Neuronal stem cell (in vitro differentiated cells): ENCODE results near the gene LCN1.
A peak's percentile ranks its signal among the peaks of the same experiment; 100 is the strongest.

ENCODE experiments used
- DNase-seq: peaks from one replicate; pipeline ENCODE4 v3.0.0-alpha.2; 2013; ENCODE audit warnings: low spot score
- H2AFZ ChIP-seq: one replicate; pipeline ENCODE4 v1.6.1; 2013; ENCODE audit warnings: mild to moderate bottlenecking, low read length, inconsistent platforms
- H2AK5ac ChIP-seq: 2 replicates; pipeline ENCODE4 v1.6.1; 2013; ENCODE audit warnings: low read depth, mild to moderate bottlenecking, inconsistent platforms, low read length, moderate library complexity, mixed read lengths
- H2BK120ac ChIP-seq: 2 replicates; pipeline ENCODE4 v1.6.1; 2013; ENCODE audit warnings: low read depth, mild to moderate bottlenecking, inconsistent platforms, low read length, moderate library complexity, mixed read lengths
- H2BK12ac ChIP-seq: one replicate; pipeline ENCODE4 v1.6.1; 2013; ENCODE audit warnings: low read length, inconsistent platforms
- H2BK15ac ChIP-seq: 2 replicates; pipeline ENCODE4 v1.6.1; 2013; ENCODE audit warnings: mild to moderate bottlenecking, low read length, inconsistent platforms, mixed read lengths
- H2BK5ac ChIP-seq: one replicate; pipeline ENCODE4 v1.6.1; 2013; ENCODE audit warnings: inconsistent platforms, mild to moderate bottlenecking, low read length, moderate library complexity
- H3K14ac ChIP-seq: one replicate; pipeline ENCODE4 v1.6.1; 2013; ENCODE audit warnings: low read length, inconsistent platforms
- H3K18ac ChIP-seq: 2 replicates; pipeline ENCODE4 v1.6.1; 2013; ENCODE audit warnings: low read length, inconsistent platforms
- H3K23ac ChIP-seq: 2 replicates; pipeline ENCODE4 v1.6.1; 2013; ENCODE audit warnings: low read depth, mild to moderate bottlenecking, mixed read lengths, low read length, inconsistent platforms; ENCODE audit not compliant: poor library complexity
- H3K27ac ChIP-seq: replicated peaks from 3 replicates; pipeline ENCODE4 v1.5.1; 2013; ENCODE audit warnings: low read length, inconsistent platforms
- H3K27me3 ChIP-seq, 3 experiments: 2 replicates each; pipeline ENCODE4 v1.6.1; 2013; ENCODE audit warnings: low read length in 3 of 3, mild to moderate bottlenecking in 2 of 3, inconsistent platforms in 1 of 3, low read depth in 1 of 3, mixed read lengths in 1 of 3, moderate library complexity in 1 of 3; ENCODE audit not compliant: control insufficient read depth in 3 of 3, insufficient read depth in 3 of 3
- H3K36me3 ChIP-seq, 2 donors: replicated peaks in 1 of 2; 2 replicates each; pipeline ENCODE4 v1.6.1; 2013; ENCODE audit warnings: low read length in 2 of 2; ENCODE audit not compliant: control insufficient read depth in 2 of 2, insufficient read depth in 2 of 2
- H3K4ac ChIP-seq: 2 replicates; pipeline ENCODE4 v1.6.1; 2013; ENCODE audit warnings: inconsistent platforms, mild to moderate bottlenecking, low read length, moderate library complexity
- H3K4me1 ChIP-seq, 2 donors: 1 replicate in 1 of 2; 2 replicates in 1 of 2; pipeline ENCODE4 v1.6.1; 2013; ENCODE audit warnings: low read length in 2 of 2, low read depth in 1 of 2; ENCODE audit not compliant: control insufficient read depth in 2 of 2, insufficient read depth in 1 of 2
- H3K4me2 ChIP-seq: one replicate; pipeline ENCODE4 v1.6.1; 2013; ENCODE audit warnings: mild to moderate bottlenecking, low read length, inconsistent platforms; ENCODE audit not compliant: insufficient read depth, poor library complexity, severe bottlenecking
- H3K4me3 ChIP-seq, 2 donors: 2 replicates each; pipeline ENCODE4 v1.5.1; 2013; ENCODE audit warnings: low read length in 2 of 2, mild to moderate bottlenecking in 2 of 2, inconsistent platforms in 1 of 2, moderate library complexity in 1 of 2
- H3K79me1 ChIP-seq: one replicate; pipeline ENCODE4 v1.6.1; 2013; ENCODE audit warnings: low read depth, mild to moderate bottlenecking, inconsistent platforms, low read length, moderate library complexity
- H3K9ac ChIP-seq: one replicate; pipeline ENCODE4 v1.6.1; 2013; ENCODE audit warnings: mild to moderate bottlenecking, low read depth, low read length, inconsistent platforms; ENCODE audit not compliant: poor library complexity
- H3K9me3 ChIP-seq, 2 donors: replicated peaks in 1 of 2; 2 replicates each; pipeline versions ENCODE3 to v1.6.1; 2013; ENCODE audit warnings: low read length in 2 of 2, mild to moderate bottlenecking in 2 of 2, inconsistent platforms in 1 of 2, low read depth in 1 of 2, mixed read lengths in 1 of 2, moderate library complexity in 1 of 2; ENCODE audit not compliant: control insufficient read depth in 2 of 2, insufficient read depth in 1 of 2
- H4K8ac ChIP-seq: one replicate; pipeline ENCODE4 v1.6.1; 2013; ENCODE audit warnings: low read depth, mild to moderate bottlenecking, inconsistent platforms, low read length, moderate library complexity
- H4K91ac ChIP-seq: one replicate; pipeline ENCODE4 v1.6.1; 2013; ENCODE audit warnings: low read length, low read depth, mild to moderate bottlenecking, inconsistent platforms; ENCODE audit not compliant: poor library complexity
- WGBS, 2 donors: extraction: QIAGEN DNeasy Blood & Tissue Kit; methylation state at CpG; one replicate each; pipeline ENCODE4 v1.1.7; 2013; ENCODE audit warnings: missing lambda C conversion rate in 2 of 2, mixed read lengths in 1 of 2; ENCODE audit not compliant: insufficient read length in 2 of 2, insufficient replicate concordance in 1 of 2; ENCODE audit errors: extremely low coverage in 2 of 2; 5-methylcytosine and 5-hydroxymethylcytosine counted together

Gene LCN1

GRCh38 chr9:135563858-135564257, 42.6 kb downstream of the LCN1 start:
- Histone ChIP-seq H3K4me2 (no peak overlapping the region), H2AFZ (no peak overlapping the region), H3K18ac (peak overlapping the region; percentile 59), H4K91ac (no peak overlapping the region), H2BK15ac (peak overlapping the region; percentile 33), H3K4me3 (no peak overlapping the region), H4K8ac (no peak overlapping the region), H2BK120ac (no peak overlapping the region), H3K9ac (no peak overlapping the region), H3K23ac (peak overlapping the region; percentile 44), H3K27me3 (peaks cover 0 to 9% (median 0%) of the 10 kb centered on the region in 3 experiments), H3K79me1 (peaks cover 3% of the 10 kb centered on the region), H3K27ac (no peak overlapping the region), H3K9me3 (no peaks in the 10 kb centered on the region), H3K36me3 (no peaks in the 10 kb centered on the region), H2AK5ac (peak overlapping the region; percentile 68), H3K14ac (no peak overlapping the region), H2BK12ac (no peak overlapping the region), H3K4me1 (peaks cover 0 to 4% of the 10 kb centered on the region in 2 donors), H3K4ac (no peak overlapping the region), H2BK5ac (no peak overlapping the region)
- no CpG with 5 or more reads among the region's 12 CpGs for WGBS, 2 donors
- DNase-seq: no peak

GRCh38 chr9:135565141-135565628, 43.9 kb downstream of the LCN1 start:
- no peak overlapping the region for H3K27ac ChIP-seq
- H3K4ac ChIP-seq: no peak overlapping the region
- peak overlapping the region; percentile 75 for H3K18ac ChIP-seq
- peak overlapping the region; percentile 43 for H4K8ac ChIP-seq
- peaks cover 3% of the 10 kb centered on the region for H3K79me1 ChIP-seq
- H4K91ac ChIP-seq: no peak overlapping the region
- H3K23ac ChIP-seq: no peak overlapping the region
- DNase-seq: no peak
- H2AFZ ChIP-seq: no peak overlapping the region
- peak overlapping the region; percentile 75 for H2BK5ac ChIP-seq
- H2BK12ac ChIP-seq: no peak overlapping the region
- peaks cover 0 to 4% of the 10 kb centered on the region in 2 donors for H3K4me1 ChIP-seq
- peaks cover 0 to 9% (median 0%) of the 10 kb centered on the region in 3 experiments for H3K27me3 ChIP-seq
- no CpG with 5 or more reads among the region's 9 CpGs for WGBS, 2 donors
- H3K4me2 ChIP-seq: no peak overlapping the region
- H3K36me3 ChIP-seq: no peaks in the 10 kb centered on the region
- H3K9ac ChIP-seq: no peak overlapping the region
- peak overlapping the region; percentile 79 for H2AK5ac ChIP-seq
- no peaks in the 10 kb centered on the region for H3K9me3 ChIP-seq
- peak overlapping the region; percentile 82 for H3K14ac ChIP-seq
- peak overlapping the region; percentile 17 for H2BK120ac ChIP-seq
- no peak overlapping the region for H2BK15ac ChIP-seq
- no peak overlapping the region for H3K4me3 ChIP-seq

- Histone ChIP-seq H3K4me1 (peaks cover 0 to 4% of the 10 kb centered on the region in 2 donors), H3K23ac (no peak overlapping the region), H4K91ac (no peak overlapping the region), H4K8ac (peak overlapping the region; percentile 43), H3K9me3 (no peaks in the 10 kb centered on the region), H3K4me3 (no peak overlapping the region), H3K18ac (peak overlapping the region; percentile 75), H3K27me3 (peaks cover 0 to 9% (median 0%) of the 10 kb centered on the region in 3 experiments), H3K27ac (no peak overlapping the region), H3K9ac (peak overlapping the region; percentile 18), H2AFZ (no peak overlapping the region), H2AK5ac (peak overlapping the region; percentile 79), H3K4ac (no peak overlapping the region), H3K4me2 (no peak overlapping the region), H3K79me1 (peaks cover 3% of the 10 kb centered on the region), H3K14ac (peak overlapping the region; percentile 82), H3K36me3 (no peaks in the 10 kb centered on the region), H2BK5ac (peak overlapping the region; percentile 75), H2BK15ac (no peak overlapping the region), H2BK120ac (peak overlapping the region; percentile 17), H2BK12ac (no peak overlapping the region)
- WGBS, 2 donors: no CpG with 5 or more reads among the region's 8 CpGs
- no peak for DNase-seq
Measured at GRCh38 chr9:135565636-135566035, 44.4 kb downstream of the LCN1 start.

- H3K9me3 ChIP-seq: no peaks in the 10 kb centered on the region
- H3K9ac ChIP-seq: no peak overlapping the region
- H3K4me2 ChIP-seq: no peak overlapping the region
- H3K4ac ChIP-seq: no peak overlapping the region
- no peak overlapping the region for H2BK15ac ChIP-seq
- WGBS, 2 donors: no CpG with 5 or more reads among the region's 10 CpGs
- no peaks in the 10 kb centered on the region for H3K36me3 ChIP-seq
- H3K27me3 ChIP-seq: peaks cover 0 to 9% (median 0%) of the 10 kb centered on the region in 3 experiments
- H3K27ac ChIP-seq: no peak overlapping the region
- H2BK12ac ChIP-seq: no peak overlapping the region
- no peak overlapping the region for H2BK120ac ChIP-seq
- peaks cover 0 to 4% of the 10 kb centered on the region in 2 donors for H3K4me1 ChIP-seq
- H2BK5ac ChIP-seq: no peak overlapping the region
- no peak overlapping the region for H3K4me3 ChIP-seq
- no peak overlapping the region for H4K91ac ChIP-seq
- H2AK5ac ChIP-seq: no peak overlapping the region
- H3K79me1 ChIP-seq: peaks cover 3% of the 10 kb centered on the region
- no peak overlapping the region for H3K18ac ChIP-seq
- no peak overlapping the region for H4K8ac ChIP-seq
- H3K23ac ChIP-seq: no peak overlapping the region
- DNase-seq: no peak
- H3K14ac ChIP-seq: peak overlapping the region; percentile 1
- no peak overlapping the region for H2AFZ ChIP-seq
Measured at GRCh38 chr9:135566552-135566951, 45.3 kb downstream of the LCN1 start.
